Peyer's patch (tissue), 4 donors: ENCODE measurements around the gene UBE2E1. TPM values are rescaled to one million over a fixed set of nuclear protein-coding genes. Genes with fewer than 3 reads are reported as not detected.

ENCODE experiments used
- DNase-seq, 3 donors: peaks; one replicate each; pipeline ENCODE4 v3.0.0-alpha.2; 2017 to 2019
- H3K27ac ChIP-seq, 4 donors: fragments of 200-600 bp; sonication (generic); one replicate each; pipeline ENCODE4 v1.5.1; 2016 to 2019
- H3K27me3 ChIP-seq, 2 donors: fragments of 200-600 bp; sonication (generic); one replicate each; pipeline ENCODE4 v1.5.1; 2019
- H3K36me3 ChIP-seq, 3 donors: fragments of 200-600 bp; sonication (generic); one replicate each; pipeline ENCODE4 v1.5.1; 2016 to 2019
- H3K4me1 ChIP-seq, 4 donors: fragments of 200-600 bp; sonication (generic); one replicate each; pipeline ENCODE4 v1.5.1; 2016 to 2019
- H3K4me3 ChIP-seq, 4 donors: fragments of 200-600 bp; sonication (generic); 1 replicate in 3 of 4; 2 replicates in 1 of 4; pipeline ENCODE4 v1.5.1; 2016 to 2019; ENCODE audit warnings: mild to moderate bottlenecking in 1 of 4
- H3K9me3 ChIP-seq, 4 donors: fragments of 200-600 bp; sonication (generic); one replicate each; pipeline ENCODE4 v1.5.1; 2016 to 2019; ENCODE audit warnings: mild to moderate bottlenecking in 1 of 4
- POLR2A ChIP-seq, 2 donors: fragments of 450-650 bp; IDR thresholded peaks; one replicate each; pipeline ENCODE4 v1.5.1; 2017; ENCODE audit warnings: antibody characterized with exemption in 2 of 2, mild to moderate bottlenecking in 2 of 2, moderate library complexity in 2 of 2
- total RNA-seq, 4 donors: library from RNA; depleted of rRNA; stranded (reverse); fragments of >200 nt; gene quantifications; one replicate each; pipeline ENCODE4 v1.1.0, GENCODE V29; 2016
- TF ChIP-seq, protein P1 (sequence below), 6 experiments: fragments of 450-650 bp in 4 of 6; fragments of 200-600 bp in 2 of 6; sonication (generic) in 1 of 6; IDR thresholded peaks; one replicate each; pipeline ENCODE4 v1.5.1; 2017 to 2019; ENCODE audit warnings: antibody characterized with exemption in 6 of 6, mild to moderate bottlenecking in 3 of 6, moderate library complexity in 1 of 6

Gene UBE2E1
- total RNA-seq, 4 donors from 2014 or later: 26.1 to 58.6 (median 43.0) TPM

DNA sequence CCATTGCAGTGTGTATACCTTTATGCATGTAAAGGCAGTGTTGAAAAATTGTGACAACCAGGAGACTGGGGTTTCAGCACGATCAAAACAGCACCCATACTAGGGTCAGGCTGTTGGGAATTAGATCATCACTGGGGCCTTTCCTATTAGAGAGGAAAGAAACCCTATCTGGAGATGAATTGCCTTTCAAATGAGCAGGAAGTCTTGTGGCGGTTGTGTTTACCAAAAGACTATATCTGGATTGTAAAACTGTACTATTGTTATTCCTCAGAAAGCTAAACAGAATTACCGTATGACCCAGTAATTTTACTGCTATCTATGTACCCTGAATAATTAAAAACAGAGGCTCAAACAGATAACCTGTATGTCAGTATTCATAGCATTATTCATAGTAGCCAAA is 10.1 kb downstream of the UBE2E1 start:
- Histone ChIP-seq H3K27ac (no peak overlapping the region), H3K4me3 (no peak overlapping the region), H3K36me3 (no peaks in the 10 kb centered on the region), H3K27me3 (no peaks in the 10 kb centered on the region), H3K9me3 (no peaks in the 10 kb centered on the region), H3K4me1 (peaks cover 0 to 19% (median 0%) of the 10 kb centered on the region in 4 donors)
- no peak for DNase-seq
- TF ChIP-seq, protein P1, sequence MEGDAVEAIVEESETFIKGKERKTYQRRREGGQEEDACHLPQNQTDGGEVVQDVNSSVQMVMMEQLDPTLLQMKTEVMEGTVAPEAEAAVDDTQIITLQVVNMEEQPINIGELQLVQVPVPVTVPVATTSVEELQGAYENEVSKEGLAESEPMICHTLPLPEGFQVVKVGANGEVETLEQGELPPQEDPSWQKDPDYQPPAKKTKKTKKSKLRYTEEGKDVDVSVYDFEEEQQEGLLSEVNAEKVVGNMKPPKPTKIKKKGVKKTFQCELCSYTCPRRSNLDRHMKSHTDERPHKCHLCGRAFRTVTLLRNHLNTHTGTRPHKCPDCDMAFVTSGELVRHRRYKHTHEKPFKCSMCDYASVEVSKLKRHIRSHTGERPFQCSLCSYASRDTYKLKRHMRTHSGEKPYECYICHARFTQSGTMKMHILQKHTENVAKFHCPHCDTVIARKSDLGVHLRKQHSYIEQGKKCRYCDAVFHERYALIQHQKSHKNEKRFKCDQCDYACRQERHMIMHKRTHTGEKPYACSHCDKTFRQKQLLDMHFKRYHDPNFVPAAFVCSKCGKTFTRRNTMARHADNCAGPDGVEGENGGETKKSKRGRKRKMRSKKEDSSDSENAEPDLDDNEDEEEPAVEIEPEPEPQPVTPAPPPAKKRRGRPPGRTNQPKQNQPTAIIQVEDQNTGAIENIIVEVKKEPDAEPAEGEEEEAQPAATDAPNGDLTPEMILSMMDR (IDR thresholded peaks at IDR 0.05): no peak
- TF ChIP-seq POLR2A (IDR thresholded peaks at IDR 0.05): no peak

DNA sequence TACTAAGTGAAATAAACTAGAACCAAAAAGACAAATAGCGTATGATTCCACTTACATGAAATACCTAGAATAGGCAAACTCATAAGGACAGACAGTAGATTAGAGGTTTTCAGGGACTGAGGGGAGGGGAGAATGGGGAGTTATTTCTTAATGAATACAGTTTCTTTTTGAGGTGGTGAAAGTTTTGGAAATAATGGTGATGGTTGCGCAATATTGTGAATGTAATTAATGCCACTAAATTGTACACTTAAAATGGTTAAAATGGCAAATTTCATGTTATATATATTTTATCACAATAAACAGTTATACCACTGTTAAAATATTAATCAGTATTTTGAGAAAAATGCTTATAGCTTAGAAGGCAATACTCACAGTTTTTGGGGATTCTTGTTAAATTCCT is 11.0 kb downstream of the UBE2E1 start:
- TF ChIP-seq, protein P1 (IDR thresholded peaks at IDR 0.05): no peak
- no peak for TF ChIP-seq POLR2A (IDR thresholded peaks at IDR 0.05)
- Histone ChIP-seq H3K4me1 (peaks cover 0 to 12% (median 0%) of the 10 kb centered on the region in 4 donors), H3K4me3 (no peak overlapping the region), H3K27ac (no peak overlapping the region), H3K36me3 (no peaks in the 10 kb centered on the region), H3K27me3 (no peaks in the 10 kb centered on the region), H3K9me3 (no peaks in the 10 kb centered on the region)
- no peak for DNase-seq

DNA sequence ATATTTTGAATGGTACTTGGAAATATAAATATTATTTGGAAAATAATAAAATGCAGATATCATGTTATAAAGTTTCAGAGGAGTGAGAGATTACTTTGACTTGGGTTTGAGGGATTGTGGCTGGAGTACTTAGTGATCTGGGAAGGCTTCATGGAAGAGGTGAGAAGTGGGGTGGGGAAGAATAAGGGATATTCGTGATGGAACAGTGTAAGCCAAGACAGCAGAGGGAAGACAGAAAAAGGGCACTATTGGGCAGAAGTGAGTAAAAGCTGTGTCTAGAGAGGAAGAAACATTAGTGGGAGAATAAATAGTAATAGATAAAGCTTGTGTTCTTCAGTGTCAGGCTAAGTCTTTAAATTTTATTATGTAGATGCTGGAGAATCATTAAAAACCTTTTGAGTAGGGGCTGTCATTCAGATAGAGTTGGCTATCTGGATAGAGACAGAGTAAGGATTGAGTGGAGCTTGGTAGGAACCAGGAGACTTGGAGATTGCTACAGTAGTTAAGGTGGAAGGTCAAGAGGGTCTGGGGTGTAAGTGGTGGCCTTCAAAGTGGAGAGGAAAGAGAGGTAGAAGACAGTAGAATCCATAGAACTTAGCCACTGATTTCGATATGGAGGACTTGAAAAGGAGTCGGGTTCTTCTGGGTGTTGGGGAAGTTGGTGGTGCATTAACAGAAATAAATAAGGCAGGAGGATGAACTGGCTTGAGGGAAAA is 11.9 kb downstream of the UBE2E1 start:
- TF ChIP-seq POLR2A (IDR thresholded peaks at IDR 0.05): no peak
- Histone ChIP-seq H3K4me3 (no peak overlapping the region), H3K4me1 (peaks cover 0 to 9% (median 0%) of the 10 kb centered on the region in 4 donors), H3K9me3 (no peaks in the 10 kb centered on the region), H3K27me3 (no peaks in the 10 kb centered on the region), H3K36me3 (no peaks in the 10 kb centered on the region), H3K27ac (no peak overlapping the region)
- DNase-seq: no peak

DNA sequence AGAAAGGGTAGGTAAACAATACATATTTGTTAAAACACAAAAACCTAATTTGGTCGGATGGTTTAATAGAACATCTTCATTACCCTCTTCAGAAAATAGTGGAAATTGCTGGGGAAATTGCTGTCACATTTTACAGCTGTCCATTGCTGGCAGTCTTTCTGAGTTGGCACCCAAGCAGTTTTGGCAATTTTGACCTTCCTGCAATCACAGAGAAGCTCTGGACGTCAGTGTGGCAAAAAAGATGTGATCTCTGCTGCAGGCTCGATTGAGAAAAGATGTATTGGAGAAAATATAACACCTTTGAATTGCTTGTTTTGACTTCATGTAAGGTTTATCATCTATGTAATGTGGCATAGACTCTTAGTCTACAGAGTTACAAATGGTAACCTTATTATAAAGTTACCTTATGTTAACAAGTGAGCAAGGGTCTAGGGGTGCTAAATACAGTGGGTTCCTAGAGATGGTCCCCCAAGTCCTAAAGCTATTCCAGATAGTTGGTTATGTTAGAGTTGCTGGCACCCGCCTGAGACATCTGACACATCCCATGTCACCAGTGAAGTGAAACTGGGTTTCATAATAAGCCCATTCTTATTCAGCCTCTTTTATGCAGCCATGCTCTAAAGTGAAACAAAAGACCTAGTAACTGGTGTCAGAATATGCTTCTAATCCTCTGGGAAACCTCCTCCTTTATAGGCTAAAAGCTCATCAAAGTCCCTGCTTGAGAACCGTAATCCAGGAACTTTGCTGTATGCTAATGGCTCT is 14.0 kb downstream of the UBE2E1 start:
- Histone ChIP-seq H3K4me1 (peaks cover 0 to 9% (median 1%) of the 10 kb centered on the region in 4 donors), H3K27ac (no peak overlapping the region), H3K36me3 (no peaks in the 10 kb centered on the region), H3K27me3 (no peaks in the 10 kb centered on the region), H3K9me3 (no peaks in the 10 kb centered on the region), H3K4me3 (no peak overlapping the region)
- TF ChIP-seq, protein P1 (IDR thresholded peaks at IDR 0.05): no peak
- no peak for TF ChIP-seq POLR2A (IDR thresholded peaks at IDR 0.05)
- no peak for DNase-seq

DNA sequence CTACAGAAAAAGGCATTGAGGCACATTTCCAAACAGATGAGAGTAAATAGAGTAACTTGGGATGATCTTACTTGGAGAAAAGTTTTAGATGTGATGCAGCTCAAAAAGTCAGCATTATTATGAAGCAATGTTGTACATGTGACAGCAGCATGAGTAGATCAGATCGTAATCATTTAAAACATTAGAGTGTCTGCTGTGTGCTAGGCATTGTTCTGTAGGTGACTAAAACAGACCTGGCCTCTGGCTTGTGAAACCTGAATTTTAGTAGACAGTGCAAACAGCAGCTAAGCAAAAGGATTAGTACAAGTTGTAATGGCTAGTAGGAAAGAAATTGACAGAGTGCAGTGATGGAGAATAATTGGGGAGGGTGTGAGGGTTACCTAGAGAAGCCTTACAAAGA is 15.1 kb downstream of the UBE2E1 start:
- Histone ChIP-seq H3K9me3 (no peaks in the 10 kb centered on the region), H3K36me3 (no peaks in the 10 kb centered on the region), H3K4me3 (no peak overlapping the region), H3K27ac (no peak overlapping the region), H3K4me1 (peaks cover 0 to 3% (median 1%) of the 10 kb centered on the region in 4 donors), H3K27me3 (no peaks in the 10 kb centered on the region)
- TF ChIP-seq POLR2A (IDR thresholded peaks at IDR 0.05): no peak
- TF ChIP-seq, protein P1 (IDR thresholded peaks at IDR 0.05): no peak
- DNase-seq: no peak

DNA sequence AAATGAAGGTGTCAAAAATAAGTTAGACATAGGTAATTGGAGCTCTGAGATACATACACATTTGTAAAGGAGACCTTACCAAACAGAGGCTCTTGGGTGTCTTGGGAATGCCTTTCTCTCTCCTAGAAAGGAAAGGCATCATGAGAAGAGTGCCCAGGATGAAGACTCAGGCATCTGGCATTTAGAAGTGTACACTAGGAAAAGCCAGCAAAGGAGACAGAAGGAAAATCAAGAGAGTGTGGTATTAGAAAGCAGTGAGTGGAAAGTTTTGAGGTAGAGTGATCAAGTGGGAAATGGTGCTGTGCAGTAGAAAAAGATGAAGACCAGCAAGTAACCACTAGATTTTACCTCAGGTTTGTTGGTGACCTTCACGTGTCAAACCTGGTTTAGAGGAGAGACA is 16.1 kb downstream of the UBE2E1 start:
- no peak overlapping the region for H3K4me3 ChIP-seq
- H3K9me3 ChIP-seq: no peaks in the 10 kb centered on the region
- DNase-seq: no peak
- H3K27ac ChIP-seq: no peak overlapping the region
- H3K4me1 ChIP-seq: peaks cover 0 to 3% (median 0%) of the 10 kb centered on the region in 4 donors
- no peaks in the 10 kb centered on the region for H3K36me3 ChIP-seq
- H3K27me3 ChIP-seq: no peaks in the 10 kb centered on the region
- TF ChIP-seq POLR2A (IDR thresholded peaks at IDR 0.05): no peak
- TF ChIP-seq, protein P1 (IDR thresholded peaks at IDR 0.05): no peak
